ENCODE results near the gene KLHL18.
"Not testable (repeated sequence)": the region's sequence is repeated elsewhere in the genome, so short reads cannot be mapped to it uniquely, and the experiment has no call there.

The KLHL18 gene

GRCh38 chr3:47273564-47273963 lies 9.2 kb upstream of the KLHL18 start:
- no peak for DNase-seq (ENCODE audit: extremely low read depth in 1 of 2, low read depth in 1 of 2)

- DNase-seq (ENCODE audit: extremely low read depth in 1 of 2, low read depth in 1 of 2), result no peak
Measured at GRCh38 chr3:47274652-47275051, 8.1 kb upstream of the KLHL18 start.

- no peak for DNase-seq (ENCODE audit: extremely low read depth in 1 of 2, low read depth in 1 of 2)
Measured at GRCh38 chr3:47276558-47276957, 6.2 kb upstream of the KLHL18 start.

- DNase-seq (ENCODE audit: extremely low read depth in 1 of 2, low read depth in 1 of 2), result no peak
Measured at GRCh38 chr3:47280519-47280918, 2.2 kb upstream of the KLHL18 start.

- DNase-seq (ENCODE audit: extremely low read depth in 1 of 2, low read depth in 1 of 2), result no peak
Measured at GRCh38 chr3:47283193-47283537, 421 bp downstream of the KLHL18 start.

- DNase-seq (ENCODE audit: extremely low read depth in 1 of 2, low read depth in 1 of 2), result no peak
Measured at GRCh38 chr3:47283591-47284364, 1.0 kb downstream of the KLHL18 start.

GRCh38 chr3:47288966-47289910 lies 6.5 kb downstream of the KLHL18 start:
- no peak for DNase-seq (ENCODE audit: extremely low read depth in 1 of 2, low read depth in 1 of 2)

GRCh38 chr3:47291158-47291753 lies 8.5 kb downstream of the KLHL18 start:
- no peak for DNase-seq (ENCODE audit: extremely low read depth in 1 of 2, low read depth in 1 of 2)

GRCh38 chr3:47291754-47292420 lies 9.1 kb downstream of the KLHL18 start:
- not testable (repeated sequence) for DNase-seq (ENCODE audit: extremely low read depth in 1 of 2, low read depth in 1 of 2)

- DNase-seq (ENCODE audit: extremely low read depth in 1 of 2, low read depth in 1 of 2), result no peak
Measured at GRCh38 chr3:47293822-47294221, 11.1 kb downstream of the KLHL18 start.

GRCh38 chr3:47294392-47294791 lies 11.6 kb downstream of the KLHL18 start:
- no peak for DNase-seq (ENCODE audit: extremely low read depth in 1 of 2, low read depth in 1 of 2)

- no peak for DNase-seq (ENCODE audit: extremely low read depth in 1 of 2, low read depth in 1 of 2)
Measured at GRCh38 chr3:47295322-47295721, 12.6 kb downstream of the KLHL18 start.

- DNase-seq (ENCODE audit: extremely low read depth in 1 of 2, low read depth in 1 of 2), result no peak
Measured at GRCh38 chr3:47295976-47296375, 13.2 kb downstream of the KLHL18 start.

- DNase-seq (ENCODE audit: extremely low read depth in 1 of 2, low read depth in 1 of 2), result no peak
Measured at GRCh38 chr3:47296562-47297302, 14.0 kb downstream of the KLHL18 start.

- DNase-seq (ENCODE audit: extremely low read depth in 1 of 2, low read depth in 1 of 2), result no peak
Measured at GRCh38 chr3:47298439-47298838, 15.7 kb downstream of the KLHL18 start.

- DNase-seq (ENCODE audit: extremely low read depth in 1 of 2, low read depth in 1 of 2), result no peak
Measured at GRCh38 chr3:47299381-47300318, 16.9 kb downstream of the KLHL18 start.

- DNase-seq (ENCODE audit: extremely low read depth in 1 of 2, low read depth in 1 of 2), result no peak
Measured at GRCh38 chr3:47301456-47301855, 18.7 kb downstream of the KLHL18 start.

- no peak for DNase-seq (ENCODE audit: extremely low read depth in 1 of 2, low read depth in 1 of 2)
Measured at GRCh38 chr3:47306022-47306421, 23.3 kb downstream of the KLHL18 start.

GRCh38 chr3:47309231-47309630 lies 26.5 kb downstream of the KLHL18 start:
- DNase-seq (ENCODE audit: extremely low read depth in 1 of 2, low read depth in 1 of 2), result not testable (repeated sequence)

Measured in activated CD8-positive, alpha-beta memory T cell treated with anti-CD3 and anti-CD28 coated beads for 1 hour (primary cell).